Fibroblast of upper back skin (primary cell): ENCODE data around the gene PLEK2.
"Not testable (repeated sequence)": the region's sequence is repeated elsewhere in the genome, so short reads cannot be mapped to it uniquely, and the experiment has no call there.

Source experiments
- DNase-seq: peaks from one replicate; pipeline ENCODE4 v3.0.0-alpha.2; 2013

Gene PLEK2

GRCh38 chr14:67357186-67357968 is 54.6 kb downstream of the PLEK2 start:
- no peak for DNase-seq

GRCh38 chr14:67352055-67352454 is 59.9 kb downstream of the PLEK2 start:
- DNase-seq: no peak

GRCh38 chr14:67345583-67345982 is 66.4 kb downstream of the PLEK2 start:
- no peak for DNase-seq

GRCh38 chr14:67343601-67344230 is 68.2 kb downstream of the PLEK2 start:
- no peak for DNase-seq

GRCh38 chr14:67341231-67341630 is 70.7 kb downstream of the PLEK2 start:
- not testable (repeated sequence) for DNase-seq
